GM23338 (cell line): Measurements from ENCODE around the gene PLEKHO1. TPM values are rescaled to one million over a fixed set of nuclear protein-coding genes. Genes with fewer than 3 reads are reported as not detected.

Experiments
- ATAC-seq: fragments of 200-7000 bp; cut with Tn5 transposase; 3 replicates; pipeline ENCODE4 v1.9.1; 2020
- DNase-seq: peaks from one replicate; pipeline ENCODE4 v3.0.0-alpha.2; 2015; ENCODE audit warnings: low spot score
- H2AFZ ChIP-seq: fragments of 200-600 bp; sonication (generic); 2 replicates; pipeline ENCODE4 v1.8.0; 2016; ENCODE audit warnings: antibody characterized with exemption, mild to moderate bottlenecking, moderate library complexity
- H3F3A ChIP-seq: fragments of 200-600 bp; sonication (generic); replicated peaks from 2 replicates; pipeline ENCODE4 v1.8.0; 2017; ENCODE audit warnings: antibody characterized with exemption, mixed run types, low read depth
- H3K27ac ChIP-seq: fragments of 200-600 bp; sonication (generic); 2 replicates; pipeline ENCODE4 v1.6.1; 2016; ENCODE audit warnings: low read depth
- H3K27me3 ChIP-seq: fragments of 200-600 bp; sonication (generic); 2 replicates; pipeline ENCODE4 v1.8.0; 2016; ENCODE audit warnings: mild to moderate bottlenecking, mixed run types, moderate library complexity; ENCODE audit not compliant: insufficient read depth
- H3K36me3 ChIP-seq: fragments of 200-600 bp; sonication (generic); 2 replicates; pipeline ENCODE4 v1.8.0; 2016; ENCODE audit warnings: mild to moderate bottlenecking; ENCODE audit not compliant: insufficient read depth
- H3K4me1 ChIP-seq: fragments of 200-600 bp; sonication (generic); 2 replicates; pipeline ENCODE4 v1.8.0; 2016; ENCODE audit warnings: mild to moderate bottlenecking, moderate library complexity; ENCODE audit not compliant: insufficient read depth
- H3K4me2 ChIP-seq: fragments of 200-600 bp; sonication (generic); 2 replicates; pipeline ENCODE4 v1.7.1; 2017; ENCODE audit warnings: mixed run types
- H3K4me3 ChIP-seq: fragments of 200-600 bp; sonication (generic); 2 replicates; pipeline ENCODE4 v1.6.1; 2016; ENCODE audit warnings: mixed run types
- H3K79me2 ChIP-seq: fragments of 200-600 bp; sonication (generic); replicated peaks from 2 replicates; pipeline ENCODE4 v1.8.0; 2017; ENCODE audit warnings: mild to moderate bottlenecking; ENCODE audit not compliant: insufficient read depth
- H3K9me2 ChIP-seq: fragments of 200-600 bp; sonication (generic); 2 replicates; pipeline ENCODE4 v1.8.0; 2017; ENCODE audit not compliant: insufficient read depth
- H4K20me1 ChIP-seq: fragments of 200-600 bp; sonication (generic); replicated peaks from 2 replicates; pipeline ENCODE4 v1.8.0; 2017; ENCODE audit warnings: mild to moderate bottlenecking; ENCODE audit not compliant: insufficient read depth
- H3K27ac Mint-ChIP-seq: 2 replicates; pipeline ENCODE4 v1.8.0; 2020; ENCODE audit warnings: inconsistent platforms, mild to moderate bottlenecking, moderate library complexity, mixed read lengths
- H3K27me3 Mint-ChIP-seq: 3 replicates; pipeline ENCODE4 v1.8.0; 2022; ENCODE audit warnings: low read depth, mild to moderate bottlenecking, moderate library complexity, mixed read lengths, inconsistent platforms; ENCODE audit not compliant: insufficient read depth, poor library complexity
- H3K36me3 Mint-ChIP-seq: 3 replicates; pipeline ENCODE4 v1.8.0; 2021; ENCODE audit warnings: low read depth, mild to moderate bottlenecking, inconsistent platforms, moderate library complexity, mixed read lengths
- H3K4me1 Mint-ChIP-seq: 3 replicates; pipeline ENCODE4 v1.8.0; 2020; ENCODE audit warnings: mild to moderate bottlenecking, inconsistent platforms, mixed read lengths
- H3K4me3 Mint-ChIP-seq: 3 replicates; pipeline ENCODE4 v1.8.0; 2021; ENCODE audit warnings: moderate library complexity, mild to moderate bottlenecking, inconsistent platforms, mixed read lengths
- H3K9me3 Mint-ChIP-seq: 3 replicates; pipeline ENCODE4 v1.8.0; 2020; ENCODE audit warnings: moderate library complexity, mild to moderate bottlenecking, inconsistent platforms, mixed read lengths
- CREB1 ChIP-seq: fragments of 250-450 bp; sonication (Bioruptor Pico); IDR thresholded peaks from 2 replicates; pipeline ENCODE4 v1.5.0; 2020; ENCODE audit warnings: low read depth, mild to moderate bottlenecking, moderate library complexity
- CTCF ChIP-seq, 2 experiments: fragments of 200-600 bp in 1 of 2; sonication (generic) in 1 of 2; conservative IDR thresholded peaks; 2 replicates each; pipeline versions ENCODE4 v1.5.1 to v1.6.1; 2016 to 2017; ENCODE audit warnings: antibody characterized with exemption in 2 of 2, low read depth in 2 of 2, mild to moderate bottlenecking in 2 of 2, moderate library complexity in 1 of 2
- ETS1 ChIP-seq: IDR thresholded peaks from 2 replicates; pipeline ENCODE4 v1.6.1; 2016; ENCODE audit warnings: antibody characterized with exemption
- EZH2 ChIP-seq: fragments of 200-600 bp; sonication (generic); IDR thresholded peaks from one replicate; pipeline ENCODE4 v1.8.0; 2017; ENCODE audit warnings: antibody characterized with exemption, mild to moderate bottlenecking, low read depth; ENCODE audit not compliant: unreplicated experiment
- EZH2phosphoT487 ChIP-seq: fragments of 200-600 bp; sonication (generic); IDR thresholded peaks from one replicate; pipeline ENCODE4 v1.8.1; 2018; ENCODE audit warnings: antibody characterized with exemption; ENCODE audit not compliant: unreplicated experiment
- JUNB ChIP-seq: IDR thresholded peaks from one replicate; pipeline ENCODE4 v1.6.1; 2016; ENCODE audit warnings: antibody characterized with exemption; ENCODE audit not compliant: unreplicated experiment
- NANOG ChIP-seq: IDR thresholded peaks from 2 replicates; pipeline ENCODE4 v1.6.1; 2016; ENCODE audit warnings: antibody characterized with exemption, borderline replicate concordance
- POLR2AphosphoS5 ChIP-seq: IDR thresholded peaks from 2 replicates; pipeline ENCODE4 v1.6.1; 2016; ENCODE audit warnings: antibody characterized with exemption, low read depth
- REST ChIP-seq: IDR thresholded peaks from one replicate; pipeline ENCODE4 v1.6.1; 2018; ENCODE audit warnings: antibody characterized with exemption; ENCODE audit not compliant: unreplicated experiment
- STAT1 ChIP-seq: IDR thresholded peaks from one replicate; pipeline ENCODE4 v1.6.1; 2016; ENCODE audit warnings: antibody characterized with exemption; ENCODE audit not compliant: unreplicated experiment
- ZNF114 ChIP-seq: fragments of 250-450 bp; sonication (Bioruptor Pico); IDR thresholded peaks from 2 replicates; pipeline ENCODE4 v1.5.0; 2020; ENCODE audit warnings: mild to moderate bottlenecking, moderate library complexity
- ZNF331 ChIP-seq: fragments of 250-450 bp; sonication (Bioruptor Pico); IDR thresholded peaks from 2 replicates; pipeline ENCODE4 v1.5.0; 2020; ENCODE audit warnings: low read depth, mild to moderate bottlenecking, moderate library complexity
- ZNF462 ChIP-seq: fragments of 250-450 bp; sonication (Bioruptor Pico); IDR thresholded peaks from 2 replicates; pipeline ENCODE4 v1.5.0; 2020; ENCODE audit warnings: mild to moderate bottlenecking, moderate library complexity
- polyA plus RNA-seq: library from polyadenylated mRNA; unstranded; fragments of >200 nt; fragmentation: Nextera tagmentation; extraction: Ambion mirVana; gene quantifications from 2 replicates; pipeline ENCODE4 v1.2.1, GENCODE V29; 2016
- total RNA-seq: library from RNA; depleted of rRNA; stranded (reverse); fragments of >200 nt; shearing (Covaris generic); gene quantifications from 2 replicates; pipeline ENCODE4 v1.2.3, GENCODE V29; 2014

Gene PLEKHO1
- total and polyA plus RNA-seq, 2 experiments from 2014 or later, result 34.3 to 36.7 TPM

- Histone ChIP-seq H3K4me1 (peaks cover 26% of the 10 kb centered on the region), H3K79me2 (no peaks in the 10 kb centered on the region), H3K4me3 (no peak overlapping the region), H3K4me2 (no peak overlapping the region), H3K27ac (no peak overlapping the region), H3K36me3 (peaks cover 23% of the 10 kb centered on the region), H3F3A (peaks cover 12% of the 10 kb centered on the region), H2AFZ (no peak overlapping the region), H3K9me2 (no peaks in the 10 kb centered on the region; the same call in 1 of the 2 replicates), H4K20me1 (0 out of 2 replicates have a peak, but pooled peaks cover 4% of the 10 kb centered on the region), H3K27me3 (no peaks in the 10 kb centered on the region)
- ATAC-seq (no peak), DNase-seq (no peak)
- Mint-ChIP-seq H3K9me3 (no peaks in the 10 kb centered on the region), H3K27me3 (peaks cover 9% of the 10 kb centered on the region), H3K4me3 (no peak overlapping the region), H3K27ac (no peak overlapping the region), H3K4me1 (peaks cover 41% of the 10 kb centered on the region), H3K36me3 (peaks cover 59% of the 10 kb centered on the region)
- no peak for TF ChIP-seq EZH2
- no peak for TF ChIP-seq ZNF114 (CRISPR knock-in tag)
- TF ChIP-seq JUNB, result no peak
- no peak for TF ChIP-seq CREB1 (CRISPR knock-in tag)
- no peak for TF ChIP-seq REST
- no peak for TF ChIP-seq EZH2phosphoT487
- no peak for TF ChIP-seq CTCF (conservative IDR thresholded peaks at IDR 0.05; ENCODE audit: low read depth in 2 of 2)
- TF ChIP-seq ZNF462, result no peak
- no peak for TF ChIP-seq NANOG
- TF ChIP-seq POLR2AphosphoS5, result no peak
- TF ChIP-seq STAT1, result no peak
- TF ChIP-seq ETS1, result no peak
- TF ChIP-seq ZNF331 (CRISPR knock-in tag), result no peak
Observed at GRCh38 chr1:150159550-150159949, 9.8 kb downstream of the PLEKHO1 start.
